ENCODE results near the gene ZNF837.

ZNF837 gene

GRCh38 chr19:58395220-58395978, 14.6 kb upstream of the ZNF837 start, which contains the start of gene RNF225:
TSS of gene RNF225 (plus strand) at chr19:58395656. CDS start at chr19:58396090, 434 bp downstream.
- H3K9ac ChIP-seq (ENCODE audit: low read length): no peak within 1 kb of the TSS
- H4K20me1 ChIP-seq (ENCODE audit: insufficient read depth, low read length): peaks cover 46% of the 10 kb centered on the region
- peaks cover 51% of the 10 kb centered on the region for H3K36me3 ChIP-seq (replicated peaks; ENCODE audit: low read depth, low read length)

DNA sequence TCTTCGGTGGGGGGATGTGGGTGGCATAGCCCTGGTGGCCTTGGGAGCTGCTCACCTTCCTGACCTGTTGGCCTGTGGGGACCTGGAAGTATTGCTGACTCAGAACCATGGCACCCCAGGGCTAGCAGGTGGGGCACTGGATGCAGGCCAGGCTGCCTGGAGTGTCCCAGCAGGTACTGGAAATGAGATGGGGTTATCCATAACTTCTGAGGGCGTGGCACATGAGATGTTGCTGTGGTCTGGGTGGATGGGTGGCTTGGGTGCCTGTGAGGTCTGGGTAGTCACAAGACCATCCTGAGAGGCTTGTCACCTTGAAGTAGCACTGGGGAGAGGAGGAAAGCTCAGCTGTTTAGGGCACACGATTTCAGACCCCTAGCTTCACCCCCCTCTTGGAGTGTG, 14.0 kb upstream of the ZNF837 start:
- Histone ChIP-seq H3K4me3 (ENCODE audit: low read length) (no peak overlapping the region), H3K36me3 (replicated peaks; ENCODE audit: low read depth, low read length) (peaks cover 51% of the 10 kb centered on the region), H3K27me3 (ENCODE audit: low read depth, low read length) (no peaks in the 10 kb centered on the region), H3K27ac (ENCODE audit: low read length) (no peak overlapping the region), H4K20me1 (ENCODE audit: insufficient read depth, low read length) (peaks cover 46% of the 10 kb centered on the region), H3K4me2 (ENCODE audit: low read length) (no peak overlapping the region), H3K9me3 (ENCODE audit: insufficient read depth, low read length) (no peaks in the 10 kb centered on the region), H3K9ac (ENCODE audit: low read length) (no peak overlapping the region), H2AFZ (ENCODE audit: low read depth, low read length) (no peak overlapping the region), H3K79me2 (ENCODE audit: low read length) (peaks cover 35% of the 10 kb centered on the region), H3K4me1 (ENCODE audit: low read length) (no peaks in the 10 kb centered on the region)
- TF ChIP-seq EZH2phosphoT487 (IDR thresholded peaks at IDR 0.05; ENCODE audit: low read depth) (no peak), CTCF (IDR thresholded peaks at IDR 0.05; ENCODE audit: low read depth, low read length) (no peak)

More at GRCh38 chr19:58395220-58395978, 14.6 kb upstream of the ZNF837 start, which contains the start of gene RNF225:
- Histone ChIP-seq H3K79me2 (ENCODE audit: low read length) (peaks cover 29% of the 10 kb centered on the region), H3K4me1 (ENCODE audit: low read length) (peaks cover under 1% of the 10 kb centered on the region; the same call in 1 of the 2 replicates), H2AFZ (ENCODE audit: low read depth, low read length) (no peak within 1 kb of the TSS), H3K4me3 (ENCODE audit: low read length) (no peak within 1 kb of the TSS), H3K27me3 (ENCODE audit: low read depth, low read length) (no peaks in the 10 kb centered on the region), H3K4me2 (ENCODE audit: low read length) (no peak within 1 kb of the TSS), H3K9me3 (ENCODE audit: insufficient read depth, low read length) (no peaks in the 10 kb centered on the region), H3K27ac (ENCODE audit: low read length) (no peak within 1 kb of the TSS)
- no peak for TF ChIP-seq CTCF (IDR thresholded peaks at IDR 0.05; ENCODE audit: low read depth, low read length)
- no peak for TF ChIP-seq EZH2phosphoT487 (IDR thresholded peaks at IDR 0.05; ENCODE audit: low read depth)

GRCh38 chr19:58393725-58394033, 12.8 kb upstream of the ZNF837 start:
- H3K79me2 ChIP-seq (ENCODE audit: low read length): peaks cover 46% of the 10 kb centered on the region
- peaks cover 6% of the 10 kb centered on the region for H3K4me1 ChIP-seq (ENCODE audit: low read length)
- no peak overlapping the region for H3K9ac ChIP-seq (ENCODE audit: low read length)
- TF ChIP-seq CTCF (IDR thresholded peaks at IDR 0.05; ENCODE audit: low read depth, low read length): no peak
- no peak for TF ChIP-seq EZH2phosphoT487 (IDR thresholded peaks at IDR 0.05; ENCODE audit: low read depth)
- peaks cover 52% of the 10 kb centered on the region for H4K20me1 ChIP-seq (ENCODE audit: insufficient read depth, low read length)
- no peak overlapping the region for H2AFZ ChIP-seq (ENCODE audit: low read depth, low read length)
- no peaks in the 10 kb centered on the region for H3K9me3 ChIP-seq (ENCODE audit: insufficient read depth, low read length)
- peaks cover 57% of the 10 kb centered on the region for H3K36me3 ChIP-seq (replicated peaks; ENCODE audit: low read depth, low read length)
- H3K4me3 ChIP-seq (ENCODE audit: low read length): no peak overlapping the region
- no peak overlapping the region for H3K4me2 ChIP-seq (ENCODE audit: low read length)
- H3K27ac ChIP-seq (ENCODE audit: low read length): no peak overlapping the region
- no peaks in the 10 kb centered on the region for H3K27me3 ChIP-seq (ENCODE audit: low read depth, low read length)

DNA sequence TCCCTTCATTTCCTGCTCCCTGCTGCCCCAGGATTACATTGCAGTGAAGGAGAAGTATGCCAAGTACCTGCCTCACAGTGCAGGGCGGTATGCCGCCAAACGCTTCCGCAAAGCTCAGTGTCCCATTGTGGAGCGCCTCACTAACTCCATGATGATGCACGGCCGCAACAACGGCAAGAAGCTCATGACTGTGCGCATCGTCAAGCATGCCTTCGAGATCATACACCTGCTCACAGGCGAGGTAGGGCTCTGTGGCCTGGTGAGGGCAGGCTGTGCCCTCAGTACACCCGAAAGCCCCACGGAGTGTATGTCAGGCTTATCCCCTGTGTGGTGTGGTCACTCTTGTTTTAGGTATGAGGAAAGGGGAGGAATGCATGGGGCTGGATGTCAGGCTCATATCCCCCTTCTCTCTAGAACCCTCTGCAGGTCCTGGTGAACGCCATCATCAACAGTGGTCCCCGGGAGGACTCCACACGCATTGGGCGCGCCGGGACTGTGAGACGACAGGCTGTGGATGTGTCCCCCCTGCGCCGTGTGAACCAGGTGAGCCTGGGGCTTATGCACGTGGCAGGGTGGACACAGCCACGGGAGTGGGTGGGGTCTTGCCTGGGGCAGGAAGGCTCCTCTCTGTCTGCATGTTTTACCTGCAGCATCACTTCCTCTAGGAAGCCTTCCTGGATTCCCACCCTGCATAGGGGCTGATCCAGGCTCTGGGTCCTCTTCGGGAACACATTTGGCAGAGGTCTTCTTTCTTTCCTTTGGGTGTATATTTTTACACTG, 12.3 kb upstream of the ZNF837 start:
- no peak for TF ChIP-seq CTCF (IDR thresholded peaks at IDR 0.05; ENCODE audit: low read depth, low read length)
- no peak overlapping the region for H3K9ac ChIP-seq (ENCODE audit: low read length)
- H3K4me2 ChIP-seq (ENCODE audit: low read length): no peak overlapping the region
- H3K9me3 ChIP-seq (ENCODE audit: insufficient read depth, low read length): no peaks in the 10 kb centered on the region
- H3K27ac ChIP-seq (ENCODE audit: low read length): no peak overlapping the region
- H3K79me2 ChIP-seq (ENCODE audit: low read length): peaks cover 51% of the 10 kb centered on the region
- H3K36me3 ChIP-seq (replicated peaks; ENCODE audit: low read depth, low read length): peaks cover 61% of the 10 kb centered on the region
- H4K20me1 ChIP-seq (ENCODE audit: insufficient read depth, low read length): peaks cover 56% of the 10 kb centered on the region
- no peak overlapping the region for H3K4me3 ChIP-seq (ENCODE audit: low read length)
- H3K4me1 ChIP-seq (ENCODE audit: low read length): peaks cover 11% of the 10 kb centered on the region
- H2AFZ ChIP-seq (ENCODE audit: low read depth, low read length): no peak overlapping the region
- H3K27me3 ChIP-seq (ENCODE audit: low read depth, low read length): no peaks in the 10 kb centered on the region
